H9 (cell line): ENCODE results near the gene GPRASP3. TPM values are rescaled to one million over a fixed set of nuclear protein-coding genes. Genes with fewer than 3 reads are reported as not detected.

Experiments used
- DNase-seq: peaks from one replicate; pipeline ENCODE4 v3.0.0-alpha.2; 2017
- H2AFZ ChIP-seq: one replicate; pipeline ENCODE4 v1.6.1; 2013; ENCODE audit warnings: mild to moderate bottlenecking, low read length, control low read depth, moderate library complexity
- H2AK5ac ChIP-seq: 2 replicates; pipeline ENCODE4 v1.6.1; 2013; ENCODE audit warnings: low read length, control low read depth, mixed read lengths; ENCODE audit not compliant: insufficient read length
- H2BK120ac ChIP-seq: one replicate; pipeline ENCODE4 v1.6.1; 2013; ENCODE audit warnings: low read depth, mild to moderate bottlenecking, low read length, control low read depth, inconsistent platforms; ENCODE audit not compliant: poor library complexity, severe bottlenecking
- H2BK12ac ChIP-seq: 2 replicates; pipeline ENCODE4 v1.6.1; 2013; ENCODE audit warnings: low read length, control low read depth, mixed read lengths, low read depth; ENCODE audit not compliant: insufficient read length
- H2BK15ac ChIP-seq: 2 replicates; pipeline ENCODE4 v1.6.1; 2013; ENCODE audit warnings: low read depth, low read length, control low read depth
- H2BK20ac ChIP-seq: one replicate; pipeline ENCODE4 v1.6.1; 2013; ENCODE audit warnings: low read depth, mild to moderate bottlenecking, low read length, control low read depth, inconsistent platforms; ENCODE audit not compliant: poor library complexity, severe bottlenecking
- H2BK5ac ChIP-seq: 2 replicates; pipeline ENCODE4 v1.6.1; 2013; ENCODE audit warnings: low read length, control low read depth, mixed read lengths; ENCODE audit not compliant: insufficient read length
- H3K14ac ChIP-seq: 2 replicates; pipeline ENCODE4 v1.6.1; 2013; ENCODE audit warnings: low read length, control low read depth; ENCODE audit not compliant: insufficient read depth
- H3K18ac ChIP-seq: 2 replicates; pipeline ENCODE4 v1.6.1; 2013; ENCODE audit warnings: low read depth, mild to moderate bottlenecking, mixed read lengths, low read length, control low read depth; ENCODE audit not compliant: insufficient read length
- H3K23ac ChIP-seq: 2 replicates; pipeline ENCODE4 v1.6.1; 2013; ENCODE audit warnings: low read length, control low read depth, mixed read lengths, low read depth; ENCODE audit not compliant: insufficient read length
- H3K23me2 ChIP-seq: 2 replicates; pipeline ENCODE4 v1.6.1; 2013; ENCODE audit warnings: low read depth, mild to moderate bottlenecking, mixed read lengths, low read length, control low read depth; ENCODE audit not compliant: insufficient read length, poor library complexity, severe bottlenecking
- H3K27ac ChIP-seq: 2 replicates; pipeline ENCODE4 v1.5.1; 2013; ENCODE audit warnings: low read length, control low read depth, mixed read lengths, low read depth; ENCODE audit not compliant: insufficient read length
- H3K27me3 ChIP-seq: 2 replicates; pipeline ENCODE4 v1.6.1; 2013; ENCODE audit warnings: low read length, control low read depth, inconsistent platforms; ENCODE audit not compliant: insufficient read depth
- H3K4ac ChIP-seq: 2 replicates; pipeline ENCODE4 v1.6.1; 2013; ENCODE audit warnings: low read depth, mild to moderate bottlenecking, control low read depth, inconsistent platforms, low read length, moderate library complexity
- H3K4me1 ChIP-seq: 2 replicates; pipeline ENCODE4 v1.6.1; 2013; ENCODE audit warnings: low read length, control low read depth, inconsistent platforms; ENCODE audit not compliant: insufficient read depth
- H3K4me2 ChIP-seq: 2 replicates; pipeline ENCODE4 v1.6.1; 2013; ENCODE audit warnings: low read length, control low read depth, mixed read lengths; ENCODE audit not compliant: insufficient read length, insufficient read depth
- H3K56ac ChIP-seq: 2 replicates; pipeline ENCODE4 v1.6.1; 2013; ENCODE audit warnings: low read depth, mild to moderate bottlenecking, mixed read lengths, low read length, control low read depth; ENCODE audit not compliant: insufficient read length
- H3K79me1 ChIP-seq: 2 replicates; pipeline ENCODE4 v1.6.1; 2013; ENCODE audit warnings: low read depth, mild to moderate bottlenecking, moderate library complexity, low read length, control low read depth, inconsistent platforms; ENCODE audit not compliant: insufficient read depth, poor library complexity, severe bottlenecking
- H3K79me2 ChIP-seq: 2 replicates; pipeline ENCODE4 v1.6.1; 2013; ENCODE audit warnings: low read length, control low read depth, inconsistent platforms; ENCODE audit not compliant: insufficient read depth
- H3K9ac ChIP-seq: 2 replicates; pipeline ENCODE4 v1.6.1; 2013; ENCODE audit warnings: low read length, control low read depth, mixed read lengths; ENCODE audit not compliant: insufficient read length; ENCODE audit errors: extremely low read depth
- H3K9me3 ChIP-seq: one replicate; pipeline ENCODE4 v1.6.1; 2013; ENCODE audit warnings: low read depth, low read length, inconsistent platforms; ENCODE audit not compliant: control insufficient read depth
- H3T11ph ChIP-seq: one replicate; pipeline ENCODE4 v1.6.1; 2013; ENCODE audit warnings: mild to moderate bottlenecking, low read length, control low read depth, inconsistent platforms
- H4K20me1 ChIP-seq: one replicate; pipeline ENCODE4 v1.6.1; 2013; ENCODE audit not compliant: control insufficient read depth, insufficient read length, insufficient read depth
- H4K5ac ChIP-seq: 2 replicates; pipeline ENCODE4 v1.6.1; 2013; ENCODE audit warnings: low read depth, mild to moderate bottlenecking, mixed read lengths, low read length, control low read depth; ENCODE audit not compliant: insufficient read length
- H4K8ac ChIP-seq: replicated peaks from 2 replicates; pipeline ENCODE4 v1.6.1; 2013; ENCODE audit warnings: low read length, control low read depth, mixed read lengths, low read depth; ENCODE audit not compliant: insufficient read length
- H4K91ac ChIP-seq: 2 replicates; pipeline ENCODE4 v1.6.1; 2013; ENCODE audit warnings: low read depth, mild to moderate bottlenecking, moderate library complexity, mixed read lengths, low read length, control low read depth; ENCODE audit not compliant: insufficient read length
- H3K27ac Mint-ChIP-seq, 3 experiments: 2 replicates in 2 of 3; 3 replicates in 1 of 3; pipeline ENCODE4 v1.8.0; 2020 to 2021; ENCODE audit warnings: mixed read lengths in 3 of 3, mild to moderate bottlenecking in 1 of 3, moderate library complexity in 1 of 3
- H3K27me3 Mint-ChIP-seq: 2 replicates; pipeline ENCODE4 v1.8.0; 2021; ENCODE audit warnings: low read depth, mild to moderate bottlenecking, moderate library complexity, mixed read lengths
- H3K36me3 Mint-ChIP-seq, 3 experiments: 2 replicates in 2 of 3; 3 replicates in 1 of 3; pipeline ENCODE4 v1.8.0; 2020 to 2021; ENCODE audit warnings: low read depth in 3 of 3, mixed read lengths in 3 of 3; ENCODE audit not compliant: insufficient read depth in 1 of 3
- H3K4me1 Mint-ChIP-seq, 2 experiments: 2 replicates each; pipeline ENCODE4 v1.8.0; 2020; ENCODE audit warnings: mixed read lengths in 2 of 2
- H3K4me3 Mint-ChIP-seq, 2 experiments: 2 replicates in 1 of 2; 3 replicates in 1 of 2; pipeline ENCODE4 v1.8.0; 2020 to 2021; ENCODE audit warnings: mild to moderate bottlenecking in 2 of 2, mixed read lengths in 2 of 2, moderate library complexity in 1 of 2
- H3K9me3 Mint-ChIP-seq, 2 experiments: 2 replicates in 1 of 2; 3 replicates in 1 of 2; pipeline ENCODE4 v1.8.0; 2020; ENCODE audit warnings: mild to moderate bottlenecking in 2 of 2, mixed read lengths in 2 of 2, moderate library complexity in 1 of 2
- CTCF ChIP-seq: fragments of 200-600 bp; sonication (generic); conservative IDR thresholded peaks from 3 replicates; pipeline ENCODE4 v1.8.0; 2021; ENCODE audit warnings: antibody characterized with exemption, mild to moderate bottlenecking
- WGBS: extraction: QIAGEN DNeasy Blood & Tissue Kit; methylation state at CpG from one replicate; pipeline ENCODE4 v1.1.7; 2013; ENCODE audit warnings: missing lambda C conversion rate, low lambda C conversion rate, mixed read lengths; ENCODE audit not compliant: insufficient read length; ENCODE audit errors: extremely low coverage; 5-methylcytosine and 5-hydroxymethylcytosine counted together
- total RNA-seq: library from RNA; stranded (reverse); gene quantifications from 2 replicates; pipeline ENCODE4 v1.2.1, GENCODE V29; 2021

GPRASP3 gene
- total RNA-seq, 1 experiment from 2014 or later = 4.8 TPM

- Histone ChIP-seq H3K79me1 (no peaks in the 10 kb centered on the region), H2BK15ac (no peak overlapping the region), H3K79me2 (no peaks in the 10 kb centered on the region), H4K20me1 (no peaks in the 10 kb centered on the region), H3K14ac (no peak overlapping the region), H3K23ac (no peak overlapping the region), H3T11ph (no peak overlapping the region), H2BK20ac (no peak overlapping the region), H2AK5ac (no peak overlapping the region), H4K8ac (no peak overlapping the region), H3K4me1 (no peaks in the 10 kb centered on the region), H3K9me3 (peaks cover 17% of the 10 kb centered on the region), H3K9ac (no peak overlapping the region), H2BK5ac (no peak overlapping the region), H3K56ac (no peak overlapping the region), H2BK120ac (no peak overlapping the region), H3K27ac (no peak overlapping the region), H3K4ac (no peak overlapping the region), H4K91ac (no peak overlapping the region), H3K4me2 (no peak overlapping the region), H3K23me2 (peaks cover 4% of the 10 kb centered on the region), H2BK12ac (no peak overlapping the region), H4K5ac (no peak overlapping the region), H2AFZ (no peak overlapping the region), H3K18ac (no peak overlapping the region), H3K27me3 (no peaks in the 10 kb centered on the region; the same call in 1 of the 2 replicates)
- H3K27me3 Mint-ChIP-seq = peaks cover 17% of the 10 kb centered on the region
- 0 out of 3 replicates have a peak, but pooled peaks have one; percentile 23 for TF ChIP-seq CTCF
- H3K4me3 Mint-ChIP-seq = no peak overlapping the region; a peak in 1 of 5 replicates
- no peak overlapping the region for H3K27ac Mint-ChIP-seq
- peaks cover 5 to 10% of the 10 kb centered on the region in 2 experiments for H3K4me1 Mint-ChIP-seq
- peaks cover 59 to 64% of the 10 kb centered on the region in 2 experiments for H3K9me3 Mint-ChIP-seq
- H3K36me3 Mint-ChIP-seq = peaks cover 13 to 27% (median 16%) of the 10 kb centered on the region in 3 experiments
- DNase-seq = peak; percentile 41
- no CpG with 5 or more reads among the region's 6 CpGs for WGBS
Measured at GRCh38 chrX:102714994-102715393, 5.5 kb upstream of the GPRASP3 start.
